NCI-H2029 treated with DMSO at 0.1 percent for 48 hours (cell line): Measurements from ENCODE around the gene CPNE4.
"Not testable (repeated sequence)": the region's sequence is repeated elsewhere in the genome, so short reads cannot be mapped to it uniquely, and the experiment has no call there.

Experiments
- DNase-seq: peaks from one replicate; lab custom pipeline; 2025; lab: John Stamatoyannopoulos, UW

Gene CPNE4

DNA sequence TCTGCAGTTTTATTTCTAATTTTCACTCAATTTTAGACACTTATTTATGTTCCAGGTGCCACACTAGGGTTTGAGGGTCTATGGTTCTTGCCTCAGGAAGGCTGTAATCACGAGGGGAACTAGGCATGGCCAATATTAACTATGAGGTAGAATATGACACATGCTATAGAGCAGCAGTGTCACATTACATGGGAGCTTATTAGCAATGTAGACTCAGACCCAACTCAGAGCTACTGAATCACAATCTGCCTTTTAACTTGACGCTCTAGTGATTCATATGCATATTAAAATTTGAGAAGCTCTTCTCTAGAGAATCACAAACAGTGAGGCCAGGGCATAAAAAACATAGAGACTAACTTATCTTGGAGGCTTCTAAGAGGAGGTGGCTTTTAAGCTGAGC lies 499.2 kb downstream of the CPNE4 start:
- DNase-seq = no peak

- DNase-seq = no peak
Measured at GRCh38 chr3:131535131-131535530, 499.7 kb downstream of the CPNE4 start.

DNA sequence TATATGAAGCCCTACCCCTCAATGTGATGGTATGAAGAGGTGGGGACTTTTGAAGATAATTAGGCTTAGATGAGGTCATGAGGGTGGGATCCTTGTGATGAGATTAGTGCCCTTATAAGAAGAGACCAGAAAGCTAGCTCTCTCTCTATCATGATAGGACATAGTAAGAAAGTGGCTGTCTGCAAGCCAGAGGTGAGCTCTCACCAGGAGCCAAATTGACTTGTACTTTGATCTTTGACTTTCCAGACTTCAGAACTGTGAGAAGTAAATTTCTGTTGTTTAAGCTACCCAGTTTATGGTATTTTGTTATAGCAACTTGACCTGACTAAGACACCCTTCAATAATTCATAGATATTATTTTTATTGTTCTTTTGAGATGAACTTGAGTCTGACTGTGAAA lies 502.2 kb downstream of the CPNE4 start:
- DNase-seq = no peak

DNA sequence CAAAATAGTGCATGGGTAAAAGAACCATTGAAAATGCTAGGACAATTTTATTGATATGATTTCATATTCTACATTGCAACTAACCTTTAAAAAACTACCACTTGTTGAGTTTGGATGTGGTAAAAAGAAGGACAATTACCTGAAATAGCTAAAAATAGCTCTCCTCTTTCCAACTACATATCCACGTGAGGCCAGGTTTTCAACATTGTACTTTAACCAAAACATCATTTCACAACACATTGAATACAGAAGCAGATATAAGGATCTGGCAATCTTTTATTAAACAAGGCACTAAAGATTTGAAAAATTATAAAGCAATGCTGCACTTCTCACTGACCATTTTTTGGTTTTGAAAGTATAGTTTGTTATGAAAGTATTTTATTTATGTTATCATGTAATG lies 504.0 kb downstream of the CPNE4 start:
- DNase-seq = no peak

- no peak for DNase-seq
Measured at GRCh38 chr3:131530388-131530787, 504.4 kb downstream of the CPNE4 start.

DNA sequence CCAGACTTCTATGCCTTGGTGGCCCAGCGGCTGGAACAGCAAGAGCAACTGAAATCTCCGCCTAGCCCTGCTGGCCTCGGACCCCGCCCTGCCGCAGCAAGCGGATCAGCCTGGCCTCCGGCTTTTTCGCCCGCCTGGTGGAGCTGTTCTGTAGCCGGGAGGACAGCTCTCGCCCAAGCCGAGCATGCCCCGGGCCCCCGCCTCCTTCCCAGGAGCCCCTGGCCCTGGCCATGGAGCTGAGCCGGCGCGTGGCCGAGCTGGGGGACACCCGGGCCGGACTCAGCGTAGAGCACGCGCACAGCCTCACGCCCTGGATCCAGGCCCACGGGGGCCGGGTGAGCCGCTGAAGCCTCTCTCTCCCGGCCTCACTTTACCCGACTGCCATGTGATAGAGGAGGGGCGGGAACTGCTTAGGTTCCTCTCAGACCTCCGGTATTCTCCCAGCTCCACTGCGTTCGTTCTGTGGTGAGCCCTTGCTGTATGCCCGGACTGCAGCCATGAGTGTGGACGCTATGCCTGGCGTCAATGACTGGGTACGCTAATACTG lies 507.9 kb downstream of the CPNE4 start:
- peak; percentile 2 for DNase-seq

DNA sequence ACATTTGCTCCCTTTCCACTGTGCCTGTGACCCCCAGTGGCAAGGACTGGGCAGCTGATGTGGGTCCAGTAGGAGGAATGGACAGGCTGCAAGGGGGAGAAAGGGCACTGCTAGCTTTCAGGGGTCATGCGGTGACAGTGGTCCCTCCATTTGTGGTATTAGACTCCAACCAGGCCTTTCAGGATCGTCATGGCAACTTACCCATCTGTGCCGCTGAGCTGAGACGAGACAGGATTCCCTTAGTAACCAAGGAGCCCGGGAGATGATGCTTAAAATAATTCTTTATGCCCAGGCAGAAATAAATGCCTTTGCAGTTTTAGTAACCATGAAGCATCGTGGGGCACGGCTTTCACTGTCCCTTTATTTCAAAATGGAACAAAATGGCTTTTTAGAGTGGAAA lies 516.1 kb downstream of the CPNE4 start:
- no peak for DNase-seq

- no peak for DNase-seq
Measured at GRCh38 chr3:131505421-131505820, 529.4 kb downstream of the CPNE4 start.

GRCh38 chr3:131503320-131503635 lies 531.5 kb downstream of the CPNE4 start:
- DNase-seq = no peak

DNA sequence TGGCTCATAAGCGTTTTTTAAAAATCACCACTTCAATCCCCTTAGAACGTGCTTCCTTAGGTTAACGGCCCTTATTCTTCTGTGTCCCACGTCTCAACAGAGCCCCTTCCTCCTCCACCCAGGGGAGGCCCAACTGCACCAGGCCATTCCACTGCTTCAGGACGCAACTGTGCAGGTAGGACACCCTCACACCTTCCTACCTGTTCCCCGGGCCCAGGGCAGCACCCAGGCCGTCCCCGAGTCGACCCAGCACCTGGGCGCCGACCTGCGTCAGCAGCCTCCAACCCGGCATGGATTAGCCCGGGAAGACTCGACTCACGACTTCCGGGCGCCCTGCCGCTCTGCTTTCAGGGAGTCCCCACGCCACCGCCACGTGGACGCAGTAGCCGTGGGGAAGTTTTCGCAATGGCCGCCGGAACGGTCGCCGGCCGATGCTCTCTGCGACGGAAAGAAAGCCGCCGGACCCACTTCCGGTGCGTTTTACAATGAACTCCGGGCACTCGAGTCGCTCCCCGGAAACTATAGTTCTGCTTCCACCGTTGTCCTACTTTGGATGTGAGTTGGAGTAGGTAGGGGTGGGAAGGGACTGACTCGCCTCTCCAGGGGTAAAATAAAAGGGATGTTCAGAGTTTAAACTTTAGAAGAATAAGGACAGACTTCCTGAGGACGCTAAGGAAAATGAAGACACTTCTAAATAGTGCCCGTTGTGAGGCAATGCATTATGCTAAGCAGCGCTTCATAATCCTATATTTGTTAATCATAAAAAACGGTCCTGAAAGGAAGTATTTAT lies 532.1 kb downstream of the CPNE4 start, which contains the start of gene MRPL3:
MRPL3 (minus strand) TSS at position 442 of the 790 bp plus-strand sequence; CDS start at position 292, 150 bp downstream.
- DNase-seq = peak; percentile 20

GRCh38 chr3:131501949-131502348 lies 532.9 kb downstream of the CPNE4 start:
- DNase-seq = no peak

GRCh38 chr3:131494706-131495105 lies 540.1 kb downstream of the CPNE4 start:
- DNase-seq = no peak

DNA sequence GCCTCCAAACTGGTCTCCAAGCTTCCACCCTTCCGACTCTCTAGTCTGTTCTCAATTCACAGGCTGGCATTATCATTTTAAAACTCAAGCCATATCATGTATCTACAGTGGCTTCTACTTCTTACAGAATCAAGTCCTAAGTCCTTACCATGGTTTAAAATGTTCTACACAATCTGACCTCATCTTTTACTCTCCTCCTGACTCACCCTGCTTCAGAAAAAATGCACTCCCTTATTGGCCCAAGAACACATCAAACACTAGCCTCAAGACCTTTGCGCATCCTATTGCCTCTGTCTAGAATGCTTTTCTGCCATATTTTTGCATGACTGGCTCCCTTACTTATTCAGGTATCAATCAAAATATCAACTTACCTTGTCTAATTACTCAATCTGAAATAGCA lies 543.0 kb downstream of the CPNE4 start:
- no peak for DNase-seq

DNA sequence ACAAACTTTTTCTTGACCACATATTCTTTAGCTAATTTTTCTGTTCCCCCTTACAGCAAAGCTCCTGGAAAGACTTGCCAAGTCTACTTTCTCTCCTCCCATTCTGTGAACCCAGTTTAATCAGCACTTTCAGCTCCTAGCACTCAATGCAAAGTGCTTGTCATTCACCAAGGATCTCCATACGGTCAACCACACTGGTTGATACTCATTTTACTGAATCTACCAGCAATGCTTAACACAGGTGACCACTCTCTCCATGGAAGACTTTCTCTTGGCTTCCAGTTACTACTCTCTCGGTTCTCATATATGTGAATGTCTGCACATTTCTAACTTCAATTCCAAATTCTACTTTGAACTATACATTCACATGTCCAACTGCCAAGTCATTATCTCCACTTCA lies 543.7 kb downstream of the CPNE4 start:
- DNase-seq = no peak

DNA sequence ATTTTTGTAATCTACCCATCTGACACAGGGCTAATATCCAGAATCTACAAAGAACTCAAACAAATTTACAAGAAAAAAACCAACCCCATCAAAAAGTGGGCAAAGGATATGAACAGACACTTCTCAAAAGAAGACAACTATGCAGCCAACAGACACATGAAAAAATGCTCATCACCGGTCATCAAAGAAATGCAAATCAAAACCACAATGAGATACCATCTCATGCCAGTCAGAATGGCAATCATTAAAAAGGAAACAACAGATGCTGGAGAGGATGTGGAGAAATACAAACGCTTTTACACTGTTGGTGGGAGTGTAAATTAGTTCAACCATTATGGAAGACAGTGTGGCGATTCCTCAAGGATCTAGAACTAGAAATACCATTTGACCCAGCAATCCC lies 548.3 kb downstream of the CPNE4 start:
- DNase-seq = not testable (repeated sequence)

DNA sequence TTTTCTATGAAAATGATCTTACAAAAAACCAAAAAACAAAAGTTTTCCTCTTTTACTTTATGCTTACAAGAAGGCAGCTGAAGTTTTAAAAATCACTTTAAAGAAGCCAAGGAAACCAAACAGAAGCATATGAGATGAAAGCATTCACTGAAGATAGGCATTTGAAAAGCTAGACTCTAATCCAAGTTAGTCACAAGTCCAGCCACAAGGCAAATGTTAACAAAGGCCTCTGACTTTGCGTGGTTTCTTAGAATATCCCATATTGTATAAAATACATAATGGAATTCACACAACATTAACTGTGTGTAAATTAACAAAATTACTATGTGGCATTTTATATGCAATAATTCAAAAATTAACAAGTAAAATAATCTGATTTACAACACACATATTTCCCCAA lies 549.7 kb downstream of the CPNE4 start:
- DNase-seq = no peak

DNA sequence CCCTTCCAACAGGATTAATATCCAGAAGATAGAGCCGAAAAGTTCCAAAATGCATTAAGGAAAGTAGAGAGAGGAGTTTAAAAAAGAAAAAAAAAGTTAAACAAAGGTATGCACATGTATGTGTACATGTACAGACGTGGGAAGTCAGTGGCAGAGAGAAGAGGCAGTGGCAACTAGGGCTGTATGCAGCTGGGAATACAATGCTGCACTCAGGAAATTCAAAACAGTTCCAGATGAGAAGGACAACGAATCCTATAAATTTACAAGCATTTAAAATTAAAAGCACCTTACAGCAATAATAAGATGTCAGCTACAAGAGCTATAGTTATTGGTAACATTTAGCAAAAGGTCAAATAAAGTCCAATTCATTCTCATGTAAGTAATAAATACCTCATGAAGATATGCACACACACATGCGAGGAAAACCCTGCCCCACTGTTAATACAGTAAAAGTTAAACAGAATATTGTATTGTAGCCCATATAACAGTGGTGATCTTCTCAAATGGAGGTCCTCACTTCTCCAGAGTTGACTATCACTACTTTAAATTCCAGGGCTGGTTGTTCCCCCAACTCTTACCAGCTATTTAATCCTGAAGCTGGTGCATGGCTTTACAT lies 550.2 kb downstream of the CPNE4 start:
- DNase-seq = no peak
